ENCODE data around the gene CORIN.

- TF ChIP-seq, protein P1, sequence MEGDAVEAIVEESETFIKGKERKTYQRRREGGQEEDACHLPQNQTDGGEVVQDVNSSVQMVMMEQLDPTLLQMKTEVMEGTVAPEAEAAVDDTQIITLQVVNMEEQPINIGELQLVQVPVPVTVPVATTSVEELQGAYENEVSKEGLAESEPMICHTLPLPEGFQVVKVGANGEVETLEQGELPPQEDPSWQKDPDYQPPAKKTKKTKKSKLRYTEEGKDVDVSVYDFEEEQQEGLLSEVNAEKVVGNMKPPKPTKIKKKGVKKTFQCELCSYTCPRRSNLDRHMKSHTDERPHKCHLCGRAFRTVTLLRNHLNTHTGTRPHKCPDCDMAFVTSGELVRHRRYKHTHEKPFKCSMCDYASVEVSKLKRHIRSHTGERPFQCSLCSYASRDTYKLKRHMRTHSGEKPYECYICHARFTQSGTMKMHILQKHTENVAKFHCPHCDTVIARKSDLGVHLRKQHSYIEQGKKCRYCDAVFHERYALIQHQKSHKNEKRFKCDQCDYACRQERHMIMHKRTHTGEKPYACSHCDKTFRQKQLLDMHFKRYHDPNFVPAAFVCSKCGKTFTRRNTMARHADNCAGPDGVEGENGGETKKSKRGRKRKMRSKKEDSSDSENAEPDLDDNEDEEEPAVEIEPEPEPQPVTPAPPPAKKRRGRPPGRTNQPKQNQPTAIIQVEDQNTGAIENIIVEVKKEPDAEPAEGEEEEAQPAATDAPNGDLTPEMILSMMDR (IDR thresholded peaks at IDR 0.05; ENCODE audit: low read length) = no peak
- no peak for TF ChIP-seq EZH2phosphoT487 (IDR thresholded peaks at IDR 0.05; ENCODE audit: low read length)
Measured at GRCh38 chr4:47744843-47745382, 93.0 kb downstream of the CORIN start.

Data from MM.1S (cell line).